H9 (cell line): ENCODE data around the gene DNAH5. TPM values are rescaled to one million over a fixed set of nuclear protein-coding genes. Genes with fewer than 3 reads are reported as not detected.

ENCODE experiments used
- DNase-seq: peaks from one replicate; pipeline ENCODE4 v3.0.0-alpha.2; 2017
- H2AFZ ChIP-seq: one replicate; pipeline ENCODE4 v1.6.1; 2013; ENCODE audit warnings: mild to moderate bottlenecking, low read length, control low read depth, moderate library complexity
- H2AK5ac ChIP-seq: 2 replicates; pipeline ENCODE4 v1.6.1; 2013; ENCODE audit warnings: low read length, control low read depth, mixed read lengths; ENCODE audit not compliant: insufficient read length
- H2BK120ac ChIP-seq: one replicate; pipeline ENCODE4 v1.6.1; 2013; ENCODE audit warnings: low read depth, mild to moderate bottlenecking, low read length, control low read depth, inconsistent platforms; ENCODE audit not compliant: poor library complexity, severe bottlenecking
- H2BK12ac ChIP-seq: 2 replicates; pipeline ENCODE4 v1.6.1; 2013; ENCODE audit warnings: low read length, control low read depth, mixed read lengths, low read depth; ENCODE audit not compliant: insufficient read length
- H2BK15ac ChIP-seq: 2 replicates; pipeline ENCODE4 v1.6.1; 2013; ENCODE audit warnings: low read depth, low read length, control low read depth
- H2BK20ac ChIP-seq: one replicate; pipeline ENCODE4 v1.6.1; 2013; ENCODE audit warnings: low read depth, mild to moderate bottlenecking, low read length, control low read depth, inconsistent platforms; ENCODE audit not compliant: poor library complexity, severe bottlenecking
- H2BK5ac ChIP-seq: 2 replicates; pipeline ENCODE4 v1.6.1; 2013; ENCODE audit warnings: low read length, control low read depth, mixed read lengths; ENCODE audit not compliant: insufficient read length
- H3K14ac ChIP-seq: 2 replicates; pipeline ENCODE4 v1.6.1; 2013; ENCODE audit warnings: low read length, control low read depth; ENCODE audit not compliant: insufficient read depth
- H3K18ac ChIP-seq: 2 replicates; pipeline ENCODE4 v1.6.1; 2013; ENCODE audit warnings: low read depth, mild to moderate bottlenecking, mixed read lengths, low read length, control low read depth; ENCODE audit not compliant: insufficient read length
- H3K23ac ChIP-seq: 2 replicates; pipeline ENCODE4 v1.6.1; 2013; ENCODE audit warnings: low read length, control low read depth, mixed read lengths, low read depth; ENCODE audit not compliant: insufficient read length
- H3K23me2 ChIP-seq: 2 replicates; pipeline ENCODE4 v1.6.1; 2013; ENCODE audit warnings: low read depth, mild to moderate bottlenecking, mixed read lengths, low read length, control low read depth; ENCODE audit not compliant: insufficient read length, poor library complexity, severe bottlenecking
- H3K27ac ChIP-seq: 2 replicates; pipeline ENCODE4 v1.5.1; 2013; ENCODE audit warnings: low read length, control low read depth, mixed read lengths, low read depth; ENCODE audit not compliant: insufficient read length
- H3K27me3 ChIP-seq: 2 replicates; pipeline ENCODE4 v1.6.1; 2013; ENCODE audit warnings: low read length, control low read depth, inconsistent platforms; ENCODE audit not compliant: insufficient read depth
- H3K4ac ChIP-seq: 2 replicates; pipeline ENCODE4 v1.6.1; 2013; ENCODE audit warnings: low read depth, mild to moderate bottlenecking, control low read depth, inconsistent platforms, low read length, moderate library complexity
- H3K4me1 ChIP-seq: 2 replicates; pipeline ENCODE4 v1.6.1; 2013; ENCODE audit warnings: low read length, control low read depth, inconsistent platforms; ENCODE audit not compliant: insufficient read depth
- H3K4me2 ChIP-seq: 2 replicates; pipeline ENCODE4 v1.6.1; 2013; ENCODE audit warnings: low read length, control low read depth, mixed read lengths; ENCODE audit not compliant: insufficient read length, insufficient read depth
- H3K56ac ChIP-seq: 2 replicates; pipeline ENCODE4 v1.6.1; 2013; ENCODE audit warnings: low read depth, mild to moderate bottlenecking, mixed read lengths, low read length, control low read depth; ENCODE audit not compliant: insufficient read length
- H3K79me1 ChIP-seq: 2 replicates; pipeline ENCODE4 v1.6.1; 2013; ENCODE audit warnings: low read depth, mild to moderate bottlenecking, moderate library complexity, low read length, control low read depth, inconsistent platforms; ENCODE audit not compliant: insufficient read depth, poor library complexity, severe bottlenecking
- H3K79me2 ChIP-seq: 2 replicates; pipeline ENCODE4 v1.6.1; 2013; ENCODE audit warnings: low read length, control low read depth, inconsistent platforms; ENCODE audit not compliant: insufficient read depth
- H3K9ac ChIP-seq: 2 replicates; pipeline ENCODE4 v1.6.1; 2013; ENCODE audit warnings: low read length, control low read depth, mixed read lengths; ENCODE audit not compliant: insufficient read length; ENCODE audit errors: extremely low read depth
- H3K9me3 ChIP-seq: one replicate; pipeline ENCODE4 v1.6.1; 2013; ENCODE audit warnings: low read depth, low read length, inconsistent platforms; ENCODE audit not compliant: control insufficient read depth
- H3T11ph ChIP-seq: one replicate; pipeline ENCODE4 v1.6.1; 2013; ENCODE audit warnings: mild to moderate bottlenecking, low read length, control low read depth, inconsistent platforms
- H4K20me1 ChIP-seq: one replicate; pipeline ENCODE4 v1.6.1; 2013; ENCODE audit not compliant: control insufficient read depth, insufficient read length, insufficient read depth
- H4K5ac ChIP-seq: 2 replicates; pipeline ENCODE4 v1.6.1; 2013; ENCODE audit warnings: low read depth, mild to moderate bottlenecking, mixed read lengths, low read length, control low read depth; ENCODE audit not compliant: insufficient read length
- H4K8ac ChIP-seq: replicated peaks from 2 replicates; pipeline ENCODE4 v1.6.1; 2013; ENCODE audit warnings: low read length, control low read depth, mixed read lengths, low read depth; ENCODE audit not compliant: insufficient read length
- H4K91ac ChIP-seq: 2 replicates; pipeline ENCODE4 v1.6.1; 2013; ENCODE audit warnings: low read depth, mild to moderate bottlenecking, moderate library complexity, mixed read lengths, low read length, control low read depth; ENCODE audit not compliant: insufficient read length
- H3K27ac Mint-ChIP-seq, 3 experiments: 2 replicates in 2 of 3; 3 replicates in 1 of 3; pipeline ENCODE4 v1.8.0; 2020 to 2021; ENCODE audit warnings: mixed read lengths in 3 of 3, mild to moderate bottlenecking in 1 of 3, moderate library complexity in 1 of 3
- H3K27me3 Mint-ChIP-seq: 2 replicates; pipeline ENCODE4 v1.8.0; 2021; ENCODE audit warnings: low read depth, mild to moderate bottlenecking, moderate library complexity, mixed read lengths
- H3K36me3 Mint-ChIP-seq, 3 experiments: 2 replicates in 2 of 3; 3 replicates in 1 of 3; pipeline ENCODE4 v1.8.0; 2020 to 2021; ENCODE audit warnings: low read depth in 3 of 3, mixed read lengths in 3 of 3; ENCODE audit not compliant: insufficient read depth in 1 of 3
- H3K4me1 Mint-ChIP-seq, 2 experiments: 2 replicates each; pipeline ENCODE4 v1.8.0; 2020; ENCODE audit warnings: mixed read lengths in 2 of 2
- H3K4me3 Mint-ChIP-seq, 2 experiments: 2 replicates in 1 of 2; 3 replicates in 1 of 2; pipeline ENCODE4 v1.8.0; 2020 to 2021; ENCODE audit warnings: mild to moderate bottlenecking in 2 of 2, mixed read lengths in 2 of 2, moderate library complexity in 1 of 2
- H3K9me3 Mint-ChIP-seq, 2 experiments: 2 replicates in 1 of 2; 3 replicates in 1 of 2; pipeline ENCODE4 v1.8.0; 2020; ENCODE audit warnings: mild to moderate bottlenecking in 2 of 2, mixed read lengths in 2 of 2, moderate library complexity in 1 of 2
- CTCF ChIP-seq: fragments of 200-600 bp; sonication (generic); conservative IDR thresholded peaks from 3 replicates; pipeline ENCODE4 v1.8.0; 2021; ENCODE audit warnings: antibody characterized with exemption, mild to moderate bottlenecking
- total RNA-seq: library from RNA; stranded (reverse); gene quantifications from 2 replicates; pipeline ENCODE4 v1.2.1, GENCODE V29; 2021

Gene DNAH5
- total RNA-seq, 1 experiment from 2014 or later = 0.50 TPM

- no peaks in the 10 kb centered on the region; a peak in 1 of 5 replicates for H3K9me3 Mint-ChIP-seq
- Histone ChIP-seq H2AFZ (no peak overlapping the region), H3K79me1 (no peaks in the 10 kb centered on the region), H3K4ac (no peak overlapping the region), H2AK5ac (no peak overlapping the region), H3K9me3 (no peaks in the 10 kb centered on the region), H3K4me1 (no peaks in the 10 kb centered on the region), H3K23ac (no peak overlapping the region), H3K23me2 (no peaks in the 10 kb centered on the region), H2BK120ac (no peak overlapping the region), H3T11ph (no peak overlapping the region), H4K91ac (no peak overlapping the region), H3K27ac (no peak overlapping the region), H4K8ac (no peak overlapping the region), H3K27me3 (no peaks in the 10 kb centered on the region), H3K14ac (no peak overlapping the region), H3K4me2 (no peak overlapping the region), H2BK15ac (no peak overlapping the region), H3K9ac (no peak overlapping the region), H3K79me2 (no peaks in the 10 kb centered on the region), H4K20me1 (no peaks in the 10 kb centered on the region), H2BK5ac (no peak overlapping the region), H2BK20ac (no peak overlapping the region), H3K56ac (no peak overlapping the region), H3K18ac (no peak overlapping the region), H4K5ac (no peak overlapping the region), H2BK12ac (no peak overlapping the region)
- no peak overlapping the region for H3K27ac Mint-ChIP-seq
- TF ChIP-seq CTCF = no peak
- H3K36me3 Mint-ChIP-seq = no peaks in the 10 kb centered on the region
- H3K4me1 Mint-ChIP-seq = no peaks in the 10 kb centered on the region
- H3K4me3 Mint-ChIP-seq = no peak overlapping the region
- no peak for DNase-seq
- no peaks in the 10 kb centered on the region for H3K27me3 Mint-ChIP-seq
Measured at GRCh38 chr5:13865312-13865711, 79.2 kb downstream of the DNAH5 start.
